Adrenal gland (tissue), 19 donors: ENCODE results near the gene BOK. TPM values are rescaled to one million over a fixed set of nuclear protein-coding genes. Genes with fewer than 3 reads are reported as not detected.

Source experiments
- DNase-seq, 7 donors: peaks; one replicate each; pipeline ENCODE4 v3.0.0-alpha.2; 2019 to 2020
- H3K27ac ChIP-seq, 5 donors: fragments of 200-600 bp; sonication (generic) in 4 of 5; 1 replicate in 3 of 5; 2 replicates in 2 of 5; pipeline versions ENCODE4 v1.5.1 to v1.8.0; 2016 to 2020; ENCODE audit warnings: mild to moderate bottlenecking in 1 of 5
- H3K27me3 ChIP-seq: fragments of 200-600 bp; 2 replicates; pipeline ENCODE4 v1.8.0; 2021
- H3K36me3 ChIP-seq, 2 donors: fragments of 200-600 bp; replicated peaks in 1 of 2; 1 replicate in 1 of 2; 2 replicates in 1 of 2; pipeline versions ENCODE4 v1.5.1 to v1.8.0; 2018 to 2022
- H3K4me1 ChIP-seq, 2 donors: fragments of 200-600 bp; replicated peaks in 1 of 2; 1 replicate in 1 of 2; 2 replicates in 1 of 2; pipeline versions ENCODE4 v1.5.1 to v1.8.0; 2018 to 2021
- H3K4me3 ChIP-seq, 4 donors: fragments of 200-600 bp; sonication (generic) in 3 of 4; one replicate each; pipeline ENCODE4 v1.5.1; 2016 to 2018
- H3K9me3 ChIP-seq, 3 donors: fragments of 200-600 bp; sonication (generic) in 1 of 3; replicated peaks in 1 of 3; 1 replicate in 2 of 3; 2 replicates in 1 of 3; pipeline versions ENCODE4 v1.5.1 to v1.8.0; 2016 to 2021
- POLR2A ChIP-seq, 2 donors: fragments of 450-650 bp; IDR thresholded peaks; one replicate each; pipeline ENCODE4 v1.6.1; 2017; ENCODE audit warnings: antibody characterized with exemption in 2 of 2, mild to moderate bottlenecking in 2 of 2, moderate library complexity in 1 of 2
- WGBS, 4 donors: extraction: QIAGEN DNeasy Blood & Tissue Kit in 2 of 4; methylation state at CpG; one replicate each; pipeline versions ENCODE4 v1.1.5 to v1.1.7; 2013 to 2017; 5-methylcytosine and 5-hydroxymethylcytosine counted together
- intact Hi-C, 2 donors: fragments of 100-400 bp; cut with DNase I; formaldehyde crosslinking; loops; one replicate each; pipeline versions ENCODE4 v1.14.1 to v1.15.0; 2022 to 2023
- long read RNA-seq, 10 donors: library from polyadenylated mRNA in 3 of 10; unstranded in 2 of 10; stranded (forward) in 1 of 10; transcript quantifications; one replicate each; pipeline ENCODE4 v2.0.0 and lab custom pipeline, GENCODE V29; 2021 to 2026
- polyA plus RNA-seq, 3 donors: library from polyadenylated mRNA; stranded (reverse); fragments of 200-250 nt in 2 of 3; fragments of 350-450 nt in 1 of 3; fragmentation: Illumina TruSeq in 1 of 3; extraction: RNeasy Lipid Tissue Mini Kit (QIAGEN cat#74804) in 1 of 3; gene quantifications; one replicate each; pipeline ENCODE4 v1.2.3, GENCODE V29; 2013 to 2014
- total RNA-seq, 9 donors: library from RNA; depleted of rRNA in 4 of 9; stranded (reverse); fragments of >200 nt in 4 of 9; fragments of 120-200 nt in 1 of 9; fragmentation: NEBNext Ultra II Directional in 1 of 9; extraction: Animal tissue kit (Norgen Biotek cat#: 25700) in 1 of 9; gene quantifications; one replicate each; pipeline versions ENCODE4 v1.1.0 to v1.2.4, GENCODE V29; 2013 to 2023
- TF ChIP-seq, protein P1 (sequence below), 6 experiments: fragments of 450-650 bp in 4 of 6; fragments of 200-600 bp in 2 of 6; sonication (generic) in 1 of 6; IDR thresholded peaks; 1 replicate in 5 of 6; 2 replicates in 1 of 6; pipeline versions ENCODE4 v1.5.1 to v1.8.0; 2016 to 2021; ENCODE audit warnings: antibody characterized with exemption in 6 of 6, mild to moderate bottlenecking in 2 of 6, moderate library complexity in 1 of 6
- donor health status: healthy with polysubstance abuse.
- donor health status: Bipolar disorder and iron deficiency.
- donor health status: DM: yes; HTN: yes; CAD: no.
- donor health status: DM: no; HTN: no; CAD: no.
- donor health status: DM: no; HTN: no; CAD: no.
- donor health status: DM: yes; HTN: yes; CAD: no.

The BOK gene, protein sequence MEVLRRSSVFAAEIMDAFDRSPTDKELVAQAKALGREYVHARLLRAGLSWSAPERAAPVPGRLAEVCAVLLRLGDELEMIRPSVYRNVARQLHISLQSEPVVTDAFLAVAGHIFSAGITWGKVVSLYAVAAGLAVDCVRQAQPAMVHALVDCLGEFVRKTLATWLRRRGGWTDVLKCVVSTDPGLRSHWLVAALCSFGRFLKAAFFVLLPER
- total RNA-seq, result 10 to 100 TPM in 8 of 9 donors, 1 to 10 TPM in 1; 5.2 to 41.7 (median 15.5) TPM
- polyA plus RNA-seq, result 10 to 100 TPM in 1 of 3 donors, 1 to 10 TPM in 2; 2.9 to 19.3 (median 7.8) TPM
- long read RNA-seq, donor 1, partial matches to known transcripts, result 0 of 1 reads
- long read RNA-seq, donor 1, other reads (novel, unspliced or antisense), result 0 of 1 reads
- long read RNA-seq, donor 2, result 0 reads
- long read RNA-seq, donor 3, result 0 reads
- long read RNA-seq, donor 4, partial matches to known transcripts, result 4 of 4 reads
- long read RNA-seq, donor 4, other reads (novel, unspliced or antisense), result 0 of 4 reads
- long read RNA-seq, donor 5, transcript BOK-201 (5 exons, 2,657 nt), result major isoform, 61 of 91 reads
- long read RNA-seq, donor 5, partial matches to known transcripts, result 21 of 91 reads
- long read RNA-seq, donor 5, other reads (novel, unspliced or antisense), result 9 of 91 reads
- long read RNA-seq, donor 6, result 0 reads
- long read RNA-seq, donor 7, partial matches to known transcripts, result 0 of 2 reads
- long read RNA-seq, donor 7, other reads (novel, unspliced or antisense), result 0 of 2 reads
- long read RNA-seq, donor 8, partial matches to known transcripts, result 0 of 2 reads
- long read RNA-seq, donor 8, other reads (novel, unspliced or antisense), result 0 of 2 reads
- long read RNA-seq, donor 9, result 0 reads
- long read RNA-seq, donor 10, result 0 reads

DNA sequence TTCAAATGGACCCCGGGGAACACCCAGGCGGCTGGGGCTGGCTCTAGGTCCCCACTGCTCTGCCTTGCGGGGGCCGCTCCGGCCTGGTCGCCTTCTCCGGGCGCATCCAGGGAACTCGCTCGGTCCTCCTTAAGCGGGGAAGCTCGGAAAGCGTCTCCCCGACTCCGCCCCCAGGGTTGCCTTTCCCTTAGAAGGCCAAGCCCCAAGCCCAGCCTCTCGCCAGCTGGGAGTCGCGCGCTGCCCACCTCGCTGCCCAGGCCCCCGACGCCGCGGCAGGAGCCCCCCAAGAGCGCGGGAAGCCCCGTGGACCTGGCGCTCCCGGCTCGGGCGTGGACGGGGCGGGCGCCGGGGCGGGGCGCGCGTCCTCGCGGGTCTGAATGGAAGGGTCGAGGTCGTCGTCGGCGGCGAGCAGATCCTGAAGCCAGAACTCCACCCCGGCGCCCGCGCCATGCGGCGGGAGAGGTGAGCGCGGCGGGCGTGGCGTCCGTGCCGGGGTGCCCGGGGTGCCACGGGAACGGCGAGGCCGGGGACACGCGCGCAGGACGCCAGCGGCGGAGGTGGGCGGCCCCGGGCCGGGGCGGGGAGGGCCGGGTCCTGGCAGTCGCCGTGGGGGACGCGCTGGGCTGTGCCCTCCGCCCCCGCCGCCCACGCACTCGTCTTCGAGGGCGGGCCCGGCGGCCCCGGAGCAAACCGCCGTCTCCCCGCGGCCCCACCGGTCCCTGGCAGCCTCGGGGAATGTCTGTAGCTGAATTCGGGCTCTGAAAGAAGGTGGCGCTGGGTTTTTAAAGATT, at the start of gene BOK:
BOK (plus strand) TSS at position 214 of the 791 bp plus-strand sequence. CDS start 739 bp downstream, outside the sequence.
- intact Hi-C loops, result no loop called here
- peak in 1 of 2 donors; percentile 12 for TF ChIP-seq POLR2A (IDR thresholded peaks at IDR 0.05)
- TF ChIP-seq, protein P1, sequence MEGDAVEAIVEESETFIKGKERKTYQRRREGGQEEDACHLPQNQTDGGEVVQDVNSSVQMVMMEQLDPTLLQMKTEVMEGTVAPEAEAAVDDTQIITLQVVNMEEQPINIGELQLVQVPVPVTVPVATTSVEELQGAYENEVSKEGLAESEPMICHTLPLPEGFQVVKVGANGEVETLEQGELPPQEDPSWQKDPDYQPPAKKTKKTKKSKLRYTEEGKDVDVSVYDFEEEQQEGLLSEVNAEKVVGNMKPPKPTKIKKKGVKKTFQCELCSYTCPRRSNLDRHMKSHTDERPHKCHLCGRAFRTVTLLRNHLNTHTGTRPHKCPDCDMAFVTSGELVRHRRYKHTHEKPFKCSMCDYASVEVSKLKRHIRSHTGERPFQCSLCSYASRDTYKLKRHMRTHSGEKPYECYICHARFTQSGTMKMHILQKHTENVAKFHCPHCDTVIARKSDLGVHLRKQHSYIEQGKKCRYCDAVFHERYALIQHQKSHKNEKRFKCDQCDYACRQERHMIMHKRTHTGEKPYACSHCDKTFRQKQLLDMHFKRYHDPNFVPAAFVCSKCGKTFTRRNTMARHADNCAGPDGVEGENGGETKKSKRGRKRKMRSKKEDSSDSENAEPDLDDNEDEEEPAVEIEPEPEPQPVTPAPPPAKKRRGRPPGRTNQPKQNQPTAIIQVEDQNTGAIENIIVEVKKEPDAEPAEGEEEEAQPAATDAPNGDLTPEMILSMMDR (IDR thresholded peaks at IDR 0.05), result no peak
- 0 to 3% (median 1%) methylated on average over 18 to 98 of the region's 98 CpGs; no CpG with 5 or more reads in 1 of the 4 donors for WGBS, 4 donors
- H3K27ac ChIP-seq, result peak within 1 kb of the TSS in 2 of 5 donors; percentile 57 to 87
- H3K9me3 ChIP-seq, result no peaks in the 10 kb centered on the region
- H3K4me1 ChIP-seq, result peaks cover 12 to 16% of the 10 kb centered on the region in 2 donors
- H3K27me3 ChIP-seq, result peaks cover 4% of the 10 kb centered on the region
- peak; percentile 45 to 74 (median 57) for DNase-seq
- H3K4me3 ChIP-seq, result peak within 1 kb of the TSS in 3 of 4 donors; percentile 25 to 97 (median 37)
- no peaks in the 10 kb centered on the region for H3K36me3 ChIP-seq

DNA sequence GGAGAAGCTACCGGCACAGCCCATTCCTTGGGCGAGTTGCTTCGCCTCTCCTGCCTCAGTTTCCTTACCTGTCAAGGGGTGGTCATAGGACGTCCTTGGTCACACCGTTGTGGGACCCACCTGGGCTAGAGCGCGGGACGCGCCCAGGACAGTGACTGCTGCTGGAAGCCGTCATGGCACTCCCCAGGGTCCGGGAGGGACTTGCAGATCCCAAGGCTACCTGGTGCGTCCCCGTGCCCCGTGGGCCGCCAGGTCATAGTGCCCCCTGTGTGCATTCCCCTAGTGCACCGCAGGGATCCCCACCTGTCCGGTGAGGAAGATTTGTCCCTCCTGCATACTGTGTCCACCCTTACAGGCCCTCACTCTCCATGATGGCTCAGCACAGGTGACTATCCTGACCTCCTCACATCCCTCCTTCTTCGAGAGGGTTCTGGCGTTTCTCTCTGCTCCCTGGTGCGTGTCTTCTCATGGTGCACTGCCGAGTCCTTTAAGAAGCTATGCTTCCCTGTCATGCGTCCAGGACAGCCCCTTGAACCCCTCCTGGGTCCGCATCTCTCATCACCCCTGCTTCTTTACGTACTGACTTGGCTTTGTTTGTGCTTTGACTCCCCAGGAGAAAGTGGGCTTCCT, 49.3 kb upstream of the BOK start:
- TF ChIP-seq, protein P1 (IDR thresholded peaks at IDR 0.05), result no peak
- Histone ChIP-seq H3K27ac (peak overlapping the region in 4 of 5 donors; percentile 33 to 86 (median 58)), H3K4me1 (peaks cover 21 to 28% of the 10 kb centered on the region in 2 donors), H3K4me3 (peak overlapping the region; percentile 13 to 90 (median 36)), H3K27me3 (no peaks in the 10 kb centered on the region), H3K9me3 (no peaks in the 10 kb centered on the region), H3K36me3 (no peaks in the 10 kb centered on the region)
- 20 to 24% (median 23%) methylated on average over 16 to 24 of the region's 24 CpGs for WGBS, 4 donors
- peak in 4 of 7 donors; percentile 21 to 71 (median 47) for DNase-seq
- intact Hi-C loops, result loop anchor here in 1 of 2 donors (10.0 kb wide), 1 partner anchor 144 kb away; no protein-coding TSS in a partner anchor

DNA sequence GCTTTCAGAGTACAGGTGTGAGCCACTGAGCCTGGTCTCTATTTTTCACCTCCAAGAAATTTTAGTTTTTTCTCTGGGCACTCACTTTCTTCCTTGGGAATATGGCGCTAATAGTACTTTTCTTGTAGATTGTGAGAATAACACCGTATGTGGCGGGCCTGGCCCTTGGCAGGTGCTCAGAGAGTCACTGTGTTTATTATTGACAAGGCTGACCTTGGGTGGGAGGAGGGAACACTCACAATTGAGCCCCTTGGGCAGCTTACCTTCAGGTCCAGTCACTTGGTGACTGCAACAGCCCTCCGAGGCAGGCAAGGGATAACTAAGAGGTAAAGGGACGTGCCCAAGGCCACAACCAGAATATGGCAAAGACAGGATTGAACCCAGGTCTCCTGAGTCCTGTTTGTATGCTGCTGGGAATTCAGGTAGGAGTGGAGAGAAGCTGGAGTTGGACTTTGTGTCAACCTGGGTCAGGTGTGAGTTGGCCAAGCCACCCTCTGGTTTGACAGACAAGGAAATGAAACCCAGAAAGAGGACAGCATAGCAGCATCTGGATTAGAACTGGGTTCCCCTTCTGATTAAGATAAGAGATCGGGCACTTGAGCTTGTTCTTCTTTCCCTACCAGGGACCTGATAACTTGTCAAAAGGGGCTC, 47.3 kb upstream of the BOK start:
- no peak for DNase-seq
- WGBS, 4 donors, result 91 to 97% (median 95%) methylated on average over 4 to 6 of the region's 6 CpGs
- intact Hi-C loops, result no loop called here

More for the DNA sequence above, 47.3 kb upstream of the BOK start:
- Histone ChIP-seq H3K4me3 (no peak overlapping the region), H3K9me3 (no peaks in the 10 kb centered on the region), H3K27ac (no peak overlapping the region), H3K4me1 (peaks cover 21 to 25% of the 10 kb centered on the region in 2 donors), H3K36me3 (no peaks in the 10 kb centered on the region), H3K27me3 (no peaks in the 10 kb centered on the region)
- no peak for TF ChIP-seq POLR2A (IDR thresholded peaks at IDR 0.05)
- TF ChIP-seq, protein P1 (IDR thresholded peaks at IDR 0.05), result no peak
